GM12878 (cell line): ENCODE measurements around the gene SRCAP. TPM values are rescaled to one million over a fixed set of nuclear protein-coding genes. Genes with fewer than 3 reads are reported as not detected.

Experiments used
- DPF2 ChIP-seq: fragments of 450-650 bp; IDR thresholded peaks from 2 replicates; pipeline ENCODE4 v1.6.1; 2017; ENCODE audit warnings: mild to moderate bottlenecking
- EED ChIP-seq: sonication (generic); IDR thresholded peaks from 2 replicates; pipeline ENCODE4 v1.6.1; 2016; ENCODE audit warnings: antibody characterized with exemption, low read depth
- EGR1 ChIP-seq, 2 experiments: IDR thresholded peaks; 1 replicate in 1 of 2; 2 replicates in 1 of 2; pipeline ENCODE4 v1.6.1; 2011 to 2012; ENCODE audit warnings: low read depth in 2 of 2, low read length in 2 of 2, borderline replicate concordance in 1 of 2, mild to moderate bottlenecking in 1 of 2, moderate library complexity in 1 of 2
- ESRRA ChIP-seq: IDR thresholded peaks from 2 replicates; pipeline ENCODE4 v1.6.1; 2012; ENCODE audit warnings: mild to moderate bottlenecking, low read length, improper control_type of control experiment
- GABPA ChIP-seq: IDR thresholded peaks from 2 replicates; pipeline ENCODE4 v1.6.1; 2014; ENCODE audit warnings: antibody characterized with exemption, low read depth, mild to moderate bottlenecking, inconsistent platforms
- HCFC1 ChIP-seq: fragments of 150-350 bp; IDR thresholded peaks from 2 replicates; pipeline ENCODE4 v1.6.1; 2014; ENCODE audit warnings: low read length
- HDAC6 ChIP-seq: fragments of 200-600 bp; sonication (generic); IDR thresholded peaks from one replicate; pipeline ENCODE4 v1.8.0; 2017; ENCODE audit warnings: antibody characterized with exemption; ENCODE audit not compliant: unreplicated experiment
- HDGF ChIP-seq: fragments of 450-650 bp; IDR thresholded peaks from 2 replicates; pipeline ENCODE4 v1.6.1; 2016; ENCODE audit warnings: antibody characterized with exemption
- MXI1 ChIP-seq: fragments of 150-350 bp; IDR thresholded peaks from 2 replicates; pipeline ENCODE4 v1.6.1; 2011; ENCODE audit warnings: low read depth, mild to moderate bottlenecking, inconsistent platforms, low read length, improper control_type of control experiment
- NR2F1 ChIP-seq: fragments of 450-650 bp; conservative IDR thresholded peaks from 2 replicates; pipeline ENCODE4 v1.6.1; 2017; ENCODE audit warnings: mild to moderate bottlenecking
- RUNX3 ChIP-seq: IDR thresholded peaks from 2 replicates; pipeline ENCODE4 v1.6.1; 2012; ENCODE audit warnings: low read length, inconsistent platforms
- ZBTB33 ChIP-seq: fragments of 450-650 bp; IDR thresholded peaks from 2 replicates; pipeline ENCODE4 v1.6.1; 2017; ENCODE audit warnings: mild to moderate bottlenecking
- ZBTB40 ChIP-seq: fragments of 450-650 bp; IDR thresholded peaks from 2 replicates; pipeline ENCODE4 v1.6.1; 2016; ENCODE audit warnings: mild to moderate bottlenecking, moderate library complexity, borderline replicate concordance
- polyA plus RNA-seq, 11 experiments: library from polyadenylated mRNA; depleted of rRNA in 4 of 11; unstranded in 6 of 11; stranded (reverse) in 5 of 11; fragments of >200 nt; fragmentation: Nextera tagmentation in 4 of 11; fragmentation: Illumina TruSeq in 1 of 11; extraction: Ambion mirVana in 4 of 11; extraction: Trizol in 1 of 11; gene quantifications; 1 replicate in 1 of 11; 2 replicates in 10 of 11; pipeline versions ENCODE4 v1.2.1 to v1.2.3, GENCODE V29; 2011 to 2016; ENCODE audit warnings: inconsistent platforms in 2 of 11, missing spikeins in 2 of 11, low read depth in 1 of 11
- total RNA-seq, 4 experiments: library from RNA; depleted of rRNA in 3 of 4; stranded (reverse); fragments of >200 nt in 3 of 4; fragmentation: Illumina TruSeq in 1 of 4; extraction: Trizol in 1 of 4; gene quantifications; 2 replicates each; pipeline versions ENCODE4 v1.2.1 to v1.2.3, GENCODE V29; 2013 to 2021
- TF ChIP-seq, protein P1 (sequence below): fragments of 450-650 bp; IDR thresholded peaks from 2 replicates; pipeline ENCODE4 v1.6.1; 2017; ENCODE audit warnings: low read depth, mild to moderate bottlenecking, moderate library complexity
- TF ChIP-seq, protein P2 (sequence below): IDR thresholded peaks from 2 replicates; pipeline ENCODE4 v1.6.1; 2012; ENCODE audit warnings: low read length, inconsistent platforms
- TF ChIP-seq, protein P3 (sequence below): IDR thresholded peaks from 2 replicates; pipeline ENCODE4 v1.6.1; 2012; ENCODE audit warnings: low read depth, low read length, improper control_type of control experiment
- TF ChIP-seq, protein P4 (sequence below): fragments of 450-650 bp; IDR thresholded peaks from 2 replicates; pipeline ENCODE4 v1.6.1; 2016; ENCODE audit warnings: mild to moderate bottlenecking

Gene SRCAP
- total and polyA plus RNA-seq, 10 of the 15 experiments (the other 5 are each of a cell fraction or from before 2014, with no cell fraction given) = 0.24 to 58.4 (median 11.6) TPM

DNA sequence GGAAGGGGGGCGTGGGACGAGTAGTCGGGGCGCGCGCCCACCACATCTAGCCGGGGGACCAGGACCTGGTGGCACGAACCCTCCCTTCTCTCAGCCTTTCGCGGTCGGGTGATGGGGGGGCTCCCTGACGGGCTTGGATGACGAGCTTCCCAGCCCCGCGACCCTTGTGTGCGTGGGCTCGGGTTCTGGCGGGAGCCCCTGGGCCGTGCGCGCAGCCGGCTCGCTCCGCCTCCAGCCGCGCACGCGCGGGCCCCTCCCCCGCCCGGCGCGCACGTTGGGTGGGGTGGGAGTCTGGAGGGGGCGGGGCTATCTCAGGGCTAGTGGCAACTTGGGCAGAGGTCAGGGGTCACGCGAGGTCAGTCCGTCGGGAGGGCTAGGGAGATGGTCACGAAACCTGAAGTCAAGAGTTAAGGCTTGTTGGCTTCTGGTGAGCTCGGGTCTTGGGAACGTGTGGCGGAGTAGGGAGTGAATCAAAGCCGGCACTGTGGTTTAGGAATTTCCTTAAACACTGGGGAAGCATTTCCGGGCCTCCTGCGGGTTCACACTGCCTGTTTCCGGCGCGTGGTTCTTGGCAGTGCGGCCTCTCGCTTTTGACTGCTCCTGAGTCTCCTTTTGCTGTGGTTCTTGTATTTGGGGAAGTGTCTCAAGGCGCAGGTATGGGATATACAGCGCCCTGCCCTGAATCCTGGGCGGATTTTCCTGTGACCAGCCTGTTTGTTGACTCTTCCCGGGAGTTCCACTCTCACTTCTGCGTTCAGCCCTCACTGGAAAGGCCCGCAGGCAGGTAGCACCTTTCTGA is at the start of gene SRCAP (continued):
- TF ChIP-seq GABPA (peak; percentile 83), HCFC1 (peak; percentile 27), HDAC6 (peak; percentile 45), EGR1 (IDR thresholded peaks at IDR 0.05; ENCODE audit: borderline replicate concordance in 1 of 2, low read depth in 2 of 2, low read length in 2 of 2) (peak in 1 of 2 experiments; percentile 78; a peak in 2 of 3 replicates), MXI1 (peak; percentile 36; the same call in 1 of the 2 replicates), ZBTB33 (no peak), NR2F1 (peak; percentile 100), EED (no peak), DPF2 (peak; percentile 9; the same call in 1 of the 2 replicates), HDGF (no peak), ZBTB40 (peak; percentile 78; the same call in 1 of the 2 replicates), ESRRA (no peak), RUNX3 (peak; percentile 79)
- TF ChIP-seq, protein P1, sequence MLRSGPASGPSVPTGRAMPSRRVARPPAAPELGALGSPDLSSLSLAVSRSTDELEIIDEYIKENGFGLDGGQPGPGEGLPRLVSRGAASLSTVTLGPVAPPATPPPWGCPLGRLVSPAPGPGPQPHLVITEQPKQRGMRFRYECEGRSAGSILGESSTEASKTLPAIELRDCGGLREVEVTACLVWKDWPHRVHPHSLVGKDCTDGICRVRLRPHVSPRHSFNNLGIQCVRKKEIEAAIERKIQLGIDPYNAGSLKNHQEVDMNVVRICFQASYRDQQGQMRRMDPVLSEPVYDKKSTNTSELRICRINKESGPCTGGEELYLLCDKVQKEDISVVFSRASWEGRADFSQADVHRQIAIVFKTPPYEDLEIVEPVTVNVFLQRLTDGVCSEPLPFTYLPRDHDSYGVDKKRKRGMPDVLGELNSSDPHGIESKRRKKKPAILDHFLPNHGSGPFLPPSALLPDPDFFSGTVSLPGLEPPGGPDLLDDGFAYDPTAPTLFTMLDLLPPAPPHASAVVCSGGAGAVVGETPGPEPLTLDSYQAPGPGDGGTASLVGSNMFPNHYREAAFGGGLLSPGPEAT = peak; percentile 53; the same call in 1 of the 2 replicates
- TF ChIP-seq, protein P2, sequence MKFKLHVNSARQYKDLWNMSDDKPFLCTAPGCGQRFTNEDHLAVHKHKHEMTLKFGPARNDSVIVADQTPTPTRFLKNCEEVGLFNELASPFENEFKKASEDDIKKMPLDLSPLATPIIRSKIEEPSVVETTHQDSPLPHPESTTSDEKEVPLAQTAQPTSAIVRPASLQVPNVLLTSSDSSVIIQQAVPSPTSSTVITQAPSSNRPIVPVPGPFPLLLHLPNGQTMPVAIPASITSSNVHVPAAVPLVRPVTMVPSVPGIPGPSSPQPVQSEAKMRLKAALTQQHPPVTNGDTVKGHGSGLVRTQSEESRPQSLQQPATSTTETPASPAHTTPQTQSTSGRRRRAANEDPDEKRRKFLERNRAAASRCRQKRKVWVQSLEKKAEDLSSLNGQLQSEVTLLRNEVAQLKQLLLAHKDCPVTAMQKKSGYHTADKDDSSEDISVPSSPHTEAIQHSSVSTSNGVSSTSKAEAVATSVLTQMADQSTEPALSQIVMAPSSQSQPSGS = no peak
- TF ChIP-seq, protein P3, sequence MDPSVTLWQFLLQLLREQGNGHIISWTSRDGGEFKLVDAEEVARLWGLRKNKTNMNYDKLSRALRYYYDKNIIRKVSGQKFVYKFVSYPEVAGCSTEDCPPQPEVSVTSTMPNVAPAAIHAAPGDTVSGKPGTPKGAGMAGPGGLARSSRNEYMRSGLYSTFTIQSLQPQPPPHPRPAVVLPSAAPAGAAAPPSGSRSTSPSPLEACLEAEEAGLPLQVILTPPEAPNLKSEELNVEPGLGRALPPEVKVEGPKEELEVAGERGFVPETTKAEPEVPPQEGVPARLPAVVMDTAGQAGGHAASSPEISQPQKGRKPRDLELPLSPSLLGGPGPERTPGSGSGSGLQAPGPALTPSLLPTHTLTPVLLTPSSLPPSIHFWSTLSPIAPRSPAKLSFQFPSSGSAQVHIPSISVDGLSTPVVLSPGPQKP = no peak
- TF ChIP-seq, protein P4, sequence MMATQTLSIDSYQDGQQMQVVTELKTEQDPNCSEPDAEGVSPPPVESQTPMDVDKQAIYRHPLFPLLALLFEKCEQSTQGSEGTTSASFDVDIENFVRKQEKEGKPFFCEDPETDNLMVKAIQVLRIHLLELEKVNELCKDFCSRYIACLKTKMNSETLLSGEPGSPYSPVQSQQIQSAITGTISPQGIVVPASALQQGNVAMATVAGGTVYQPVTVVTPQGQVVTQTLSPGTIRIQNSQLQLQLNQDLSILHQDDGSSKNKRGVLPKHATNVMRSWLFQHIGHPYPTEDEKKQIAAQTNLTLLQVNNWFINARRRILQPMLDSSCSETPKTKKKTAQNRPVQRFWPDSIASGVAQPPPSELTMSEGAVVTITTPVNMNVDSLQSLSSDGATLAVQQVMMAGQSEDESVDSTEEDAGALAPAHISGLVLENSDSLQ = peak; percentile 7; the same call in 1 of the 2 replicates
